Mesendoderm (in vitro differentiated cells): ENCODE measurements around the gene NTRK3.
"Not testable (repeated sequence)": the region's sequence is repeated elsewhere in the genome, so short reads cannot be mapped to it uniquely, and the experiment has no call there.

Source experiments
- DNase-seq: peaks from one replicate; pipeline ENCODE4 v3.0.0; 2013
- H2AK5ac ChIP-seq: 2 replicates; pipeline ENCODE4 v1.6.1; 2013; ENCODE audit warnings: low read length, inconsistent platforms
- H2BK120ac ChIP-seq: 2 replicates; pipeline ENCODE4 v1.6.1; 2013; ENCODE audit warnings: low read depth, mild to moderate bottlenecking, low read length, moderate library complexity, mixed read lengths
- H2BK15ac ChIP-seq: replicated peaks from 2 replicates; pipeline ENCODE4 v1.6.1; 2013; ENCODE audit warnings: low read depth, mild to moderate bottlenecking, moderate library complexity
- H2BK5ac ChIP-seq: 2 replicates; pipeline ENCODE4 v1.6.1; 2013; ENCODE audit warnings: low read length, inconsistent platforms
- H3K18ac ChIP-seq: 2 replicates; pipeline ENCODE4 v1.6.1; 2013; ENCODE audit warnings: mild to moderate bottlenecking, low read length, mixed read lengths
- H3K23ac ChIP-seq: one replicate; pipeline ENCODE4 v1.6.1; 2013; ENCODE audit warnings: low read length
- H3K27ac ChIP-seq: 2 replicates; pipeline ENCODE4 v1.5.1; 2013; ENCODE audit warnings: low read depth, mild to moderate bottlenecking, inconsistent platforms, low read length, moderate library complexity
- H3K27me3 ChIP-seq: 2 replicates; pipeline ENCODE4 v1.6.1; 2013; ENCODE audit warnings: low read length, control low read depth, mild to moderate bottlenecking, inconsistent platforms; ENCODE audit not compliant: insufficient read depth, poor library complexity
- H3K36me3 ChIP-seq: 2 replicates; pipeline ENCODE4 v1.6.1; 2013; ENCODE audit warnings: low read length, inconsistent platforms; ENCODE audit not compliant: control insufficient read depth, insufficient read depth
- H3K4ac ChIP-seq: one replicate; pipeline ENCODE4 v1.6.1; 2013; ENCODE audit warnings: low read depth, mild to moderate bottlenecking, low read length, moderate library complexity
- H3K4me1 ChIP-seq: 2 replicates; pipeline ENCODE4 v1.6.1; 2013; ENCODE audit warnings: low read depth, low read length, inconsistent platforms; ENCODE audit not compliant: control insufficient read depth
- H3K4me2 ChIP-seq: 2 replicates; pipeline ENCODE4 v1.6.1; 2013; ENCODE audit warnings: low read length
- H3K4me3 ChIP-seq: 2 replicates; pipeline ENCODE4 v1.5.1; 2013; ENCODE audit warnings: mild to moderate bottlenecking, low read length
- H3K56ac ChIP-seq: one replicate; pipeline ENCODE4 v1.6.1; 2013; ENCODE audit warnings: low read length
- H3K79me1 ChIP-seq: 2 replicates; pipeline ENCODE4 v1.6.1; 2013; ENCODE audit warnings: low read length, inconsistent platforms
- H3K79me2 ChIP-seq: 2 replicates; pipeline ENCODE4 v1.6.1; 2013; ENCODE audit warnings: mild to moderate bottlenecking, low read length; ENCODE audit not compliant: control insufficient read depth, insufficient read depth
- H3K9ac ChIP-seq: 2 replicates; pipeline ENCODE4 v1.6.1; 2013; ENCODE audit warnings: low read length, inconsistent platforms
- H4K5ac ChIP-seq: one replicate; pipeline ENCODE4 v1.6.1; 2013; ENCODE audit warnings: low read length
- H4K8ac ChIP-seq: one replicate; pipeline ENCODE4 v1.6.1; 2013; ENCODE audit warnings: low read depth, mild to moderate bottlenecking, control low read depth, low read length, moderate library complexity
- WGBS: extraction: QIAGEN DNeasy Blood & Tissue Kit; methylation state at CpG from one replicate; pipeline ENCODE4 v1.1.7; 2013; ENCODE audit warnings: low lambda C conversion rate, missing lambda C conversion rate; ENCODE audit not compliant: insufficient coverage; ENCODE audit errors: extremely low coverage; 5-methylcytosine and 5-hydroxymethylcytosine counted together

The NTRK3 gene

DNA sequence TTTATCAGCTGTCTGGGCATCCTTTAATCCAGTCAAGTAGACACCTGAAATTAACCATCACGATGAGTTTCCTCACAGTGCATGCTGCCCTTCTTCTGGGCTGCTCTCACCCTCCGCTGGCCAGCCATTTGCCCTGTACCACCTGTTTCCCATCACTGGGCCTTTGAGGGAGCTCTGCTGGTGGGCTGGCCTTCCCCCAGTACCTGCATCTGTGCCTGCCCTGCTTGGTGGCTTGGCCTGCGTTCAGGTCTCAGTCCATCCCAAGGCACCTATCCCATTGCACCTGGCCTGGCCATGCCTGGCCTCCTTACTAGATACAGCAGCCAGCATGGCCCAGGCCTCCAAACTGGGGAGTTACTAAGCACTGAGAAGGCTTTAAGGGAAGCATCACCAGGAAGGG, 413.2 kb downstream of the NTRK3 start:
- no peak overlapping the region for H3K56ac ChIP-seq
- H3K36me3 ChIP-seq: no peaks in the 10 kb centered on the region
- no peak overlapping the region for H2BK5ac ChIP-seq
- DNase-seq: no peak
- no peak overlapping the region for H3K9ac ChIP-seq
- no peaks in the 10 kb centered on the region for H3K27me3 ChIP-seq
- no peak overlapping the region for H3K4ac ChIP-seq
- H3K27ac ChIP-seq: no peak overlapping the region
- H2BK15ac ChIP-seq: no peak overlapping the region
- H3K4me1 ChIP-seq: no peaks in the 10 kb centered on the region
- no peak overlapping the region for H2BK120ac ChIP-seq
- H3K79me1 ChIP-seq: no peaks in the 10 kb centered on the region
- no peak overlapping the region for H2AK5ac ChIP-seq
- WGBS: no CpG with 5 or more reads among the region's 3 CpGs
- H3K79me2 ChIP-seq: no peaks in the 10 kb centered on the region
- no peak overlapping the region for H4K5ac ChIP-seq
- H3K4me2 ChIP-seq: no peak overlapping the region
- H3K18ac ChIP-seq: no peak overlapping the region
- no peak overlapping the region for H3K23ac ChIP-seq
- no peak overlapping the region for H3K4me3 ChIP-seq
- no peak overlapping the region for H4K8ac ChIP-seq

DNA sequence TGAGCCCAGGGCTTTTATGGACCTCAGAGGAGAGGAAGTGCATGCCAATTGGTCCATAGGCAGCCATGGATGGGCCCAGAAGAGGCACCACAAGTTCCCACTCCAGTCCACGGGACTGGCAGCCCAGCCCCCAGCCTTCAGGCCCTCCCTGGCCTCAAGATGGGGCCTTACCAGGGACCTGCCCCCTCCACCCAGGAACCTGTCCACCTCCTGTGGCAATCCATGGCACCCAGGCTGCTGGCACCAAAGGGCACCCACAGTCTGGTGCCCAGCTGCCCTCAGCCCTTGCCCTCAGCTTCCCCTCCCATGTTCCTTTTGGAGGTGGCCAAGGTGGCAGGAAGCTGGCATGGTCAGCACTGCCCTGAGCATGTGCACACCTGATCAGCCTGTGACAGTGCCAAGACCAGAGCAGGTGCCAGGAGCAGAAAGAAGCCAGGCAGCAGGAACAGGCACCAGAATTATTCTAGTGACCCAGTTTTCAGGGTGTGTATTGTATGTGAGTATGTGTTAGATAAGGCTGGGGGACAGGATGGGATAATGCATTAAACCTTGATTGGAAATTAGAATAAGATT, 415.0 kb downstream of the NTRK3 start:
- Histone ChIP-seq H2BK15ac (no peak overlapping the region), H4K5ac (no peak overlapping the region), H3K4me3 (no peak overlapping the region), H3K27me3 (no peaks in the 10 kb centered on the region), H3K18ac (no peak overlapping the region), H3K23ac (no peak overlapping the region), H3K27ac (no peak overlapping the region), H3K4ac (no peak overlapping the region), H2BK120ac (no peak overlapping the region), H3K4me1 (no peaks in the 10 kb centered on the region), H2AK5ac (no peak overlapping the region), H3K79me2 (no peaks in the 10 kb centered on the region), H2BK5ac (no peak overlapping the region), H3K9ac (no peak overlapping the region), H3K4me2 (no peak overlapping the region), H3K79me1 (no peaks in the 10 kb centered on the region), H3K56ac (no peak overlapping the region), H4K8ac (no peak overlapping the region), H3K36me3 (no peaks in the 10 kb centered on the region)
- DNase-seq: no peak
- no CpG with 5 or more reads among the region's 1 CpG for WGBS

DNA sequence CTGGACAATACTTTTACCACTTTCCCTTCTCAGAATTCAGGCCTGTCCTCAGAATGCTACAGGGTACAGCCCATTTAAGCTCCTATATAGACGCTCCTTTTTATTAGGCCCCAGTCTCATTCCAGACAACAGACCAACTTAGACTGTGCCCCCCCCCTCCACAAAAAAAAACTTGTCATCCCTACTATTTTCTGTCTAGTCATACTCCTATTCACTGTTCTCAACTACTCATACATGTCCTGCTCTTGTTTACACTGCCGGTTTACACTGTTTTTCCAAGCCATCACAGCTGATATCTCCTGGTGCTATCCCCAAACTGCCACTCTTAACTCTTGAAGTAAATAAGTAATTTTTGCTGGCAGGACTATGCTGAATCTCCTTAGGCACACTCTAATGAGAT, 420.7 kb downstream of the NTRK3 start:
- H2BK120ac ChIP-seq, H2AK5ac ChIP-seq, H3K18ac ChIP-seq, H3K4me1 ChIP-seq, H3K9ac ChIP-seq, H2BK15ac ChIP-seq, H3K56ac ChIP-seq, H3K4ac ChIP-seq, H4K8ac ChIP-seq, H3K36me3 ChIP-seq, H3K27ac ChIP-seq, H3K79me2 ChIP-seq, H4K5ac ChIP-seq, DNase-seq, H3K4me2 ChIP-seq, H2BK5ac ChIP-seq, H3K79me1 ChIP-seq, H3K4me3 ChIP-seq, H3K27me3 ChIP-seq, H3K23ac ChIP-seq: not testable (repeated sequence)
- no CpG with 5 or more reads among the region's 2 CpGs for WGBS

DNA sequence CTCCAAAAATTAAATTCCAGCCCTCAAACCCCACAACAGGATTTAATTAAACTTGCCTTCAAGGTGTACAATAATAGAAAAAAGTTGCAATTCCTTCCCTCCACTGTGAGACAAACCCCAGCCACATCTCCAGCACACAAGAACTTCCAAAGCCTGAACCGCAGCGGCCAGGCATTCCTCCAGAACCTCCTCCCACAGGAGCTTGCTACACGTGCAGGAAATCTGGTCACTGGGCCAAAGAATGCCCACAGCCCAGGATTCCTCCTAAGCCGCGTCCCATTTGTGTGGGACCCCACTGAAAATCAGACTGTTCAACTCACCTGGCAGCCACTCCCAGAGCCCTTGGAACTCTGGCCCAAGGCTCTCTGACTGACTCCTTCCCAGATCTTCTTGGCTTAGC, 423.2 kb downstream of the NTRK3 start:
- H4K5ac ChIP-seq, H3K9ac ChIP-seq, H3K79me1 ChIP-seq, H2BK120ac ChIP-seq, H3K79me2 ChIP-seq, DNase-seq, H2AK5ac ChIP-seq, H3K4me1 ChIP-seq, H3K23ac ChIP-seq, H3K36me3 ChIP-seq, H2BK5ac ChIP-seq, H2BK15ac ChIP-seq, H4K8ac ChIP-seq, H3K18ac ChIP-seq, H3K27me3 ChIP-seq, H3K56ac ChIP-seq, H3K4ac ChIP-seq, H3K4me3 ChIP-seq, H3K27ac ChIP-seq, H3K4me2 ChIP-seq: not testable (repeated sequence)
- no CpG with 5 or more reads among the region's 5 CpGs for WGBS

DNA sequence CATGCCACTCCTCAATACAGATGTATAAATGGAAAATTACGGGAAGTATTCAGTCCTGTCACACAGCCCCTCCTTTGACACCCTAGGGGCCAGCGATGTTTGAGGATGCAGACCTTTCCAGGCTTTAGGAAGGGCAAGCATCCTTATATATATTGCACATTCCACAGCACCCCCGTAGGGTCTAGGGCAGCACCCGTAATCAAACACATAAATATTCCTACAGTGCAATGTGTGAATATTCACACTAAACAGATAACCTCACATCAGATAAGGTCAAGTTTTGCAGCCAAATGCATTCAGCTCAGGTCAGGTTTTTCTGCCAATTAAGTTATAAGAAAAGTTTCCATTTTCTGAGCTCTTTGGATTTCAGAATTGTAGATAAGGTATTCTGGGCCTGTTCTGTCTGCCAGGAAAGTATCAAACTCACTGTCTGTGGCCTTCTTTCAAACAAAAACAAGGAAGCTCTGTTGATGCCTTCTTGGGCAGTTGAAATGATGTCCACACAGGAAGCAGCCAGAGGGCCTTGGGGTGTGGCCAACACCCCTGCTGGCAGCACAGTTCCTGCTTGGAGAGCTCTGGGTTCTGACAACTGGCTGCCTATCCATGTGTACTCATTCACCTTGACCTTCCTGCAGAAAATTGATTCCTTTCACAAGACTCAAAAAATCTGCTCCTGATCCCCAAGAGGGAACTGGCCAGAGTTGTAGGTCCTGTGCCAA, 427.0 kb downstream of the NTRK3 start:
- Histone ChIP-seq H3K56ac (no peak overlapping the region), H2BK120ac (no peak overlapping the region), H3K27ac (no peak overlapping the region), H3K18ac (no peak overlapping the region), H3K23ac (no peak overlapping the region), H3K27me3 (peaks cover 24% of the 10 kb centered on the region), H3K4me2 (no peak overlapping the region), H2AK5ac (no peak overlapping the region), H3K4me3 (no peak overlapping the region), H2BK15ac (no peak overlapping the region), H3K79me1 (no peaks in the 10 kb centered on the region), H3K4ac (no peak overlapping the region), H4K8ac (no peak overlapping the region), H3K9ac (no peak overlapping the region), H4K5ac (no peak overlapping the region), H2BK5ac (no peak overlapping the region), H3K4me1 (peaks cover 3% of the 10 kb centered on the region), H3K36me3 (no peaks in the 10 kb centered on the region), H3K79me2 (no peaks in the 10 kb centered on the region)
- DNase-seq: peak; percentile 3
- WGBS: no CpG with 5 or more reads among the region's 4 CpGs

DNA sequence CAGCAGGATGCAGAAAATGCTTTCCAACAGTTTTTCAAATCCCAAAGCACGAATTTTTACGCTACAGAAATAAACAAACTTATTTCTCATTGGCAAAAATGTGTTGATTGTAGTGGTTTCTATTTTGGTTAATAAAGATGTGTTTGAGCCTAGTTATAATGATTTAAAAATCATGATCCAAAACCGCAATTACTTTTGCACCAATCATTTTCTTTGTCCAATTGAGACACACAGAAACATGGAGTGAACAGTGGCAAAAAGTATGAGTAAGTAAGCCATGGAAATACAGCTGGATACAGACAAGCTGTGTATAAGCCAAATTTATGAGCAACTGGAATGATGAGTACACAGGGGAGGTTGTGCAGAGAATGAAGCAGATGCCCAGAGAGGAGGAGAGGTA, 427.9 kb downstream of the NTRK3 start:
- Histone ChIP-seq H3K4me1 (peaks cover 3% of the 10 kb centered on the region), H3K4me2 (no peak overlapping the region), H2BK15ac (no peak overlapping the region), H3K23ac (no peak overlapping the region), H3K56ac (no peak overlapping the region), H3K4me3 (no peak overlapping the region), H4K5ac (no peak overlapping the region), H2BK120ac (no peak overlapping the region), H3K79me2 (no peaks in the 10 kb centered on the region), H2BK5ac (no peak overlapping the region), H3K27ac (no peak overlapping the region), H3K9ac (no peak overlapping the region), H3K4ac (no peak overlapping the region), H3K36me3 (no peaks in the 10 kb centered on the region), H3K79me1 (no peaks in the 10 kb centered on the region), H2AK5ac (no peak overlapping the region), H3K18ac (no peak overlapping the region), H4K8ac (no peak overlapping the region), H3K27me3 (peaks cover 24% of the 10 kb centered on the region)
- DNase-seq: no peak
- no CpG with 5 or more reads among the region's 3 CpGs for WGBS
